Right lobe of liver (tissue), 4 donors: ENCODE data around the gene ITLN1.

Source experiments
- POLR2A ChIP-seq: fragments of 450-650 bp; IDR thresholded peaks from one replicate; pipeline ENCODE4 v1.6.1; 2017; ENCODE audit warnings: antibody characterized with exemption, mild to moderate bottlenecking
- TF ChIP-seq, protein P1 (sequence below), 4 donors: fragments of 200-600 bp in 3 of 4; fragments of 450-650 bp in 1 of 4; IDR thresholded peaks; one replicate each; pipeline versions ENCODE4 v1.5.1 to v1.8.0; 2016 to 2022; ENCODE audit warnings: antibody characterized with exemption in 4 of 4, mild to moderate bottlenecking in 2 of 4
- donor health status: DM: no; HTN: no; CAD: no.
- donor health status: DM: no; HTN: no; CAD: no.
- donor health status: DM: no; HTN: yes; CAD: no.

DNA sequence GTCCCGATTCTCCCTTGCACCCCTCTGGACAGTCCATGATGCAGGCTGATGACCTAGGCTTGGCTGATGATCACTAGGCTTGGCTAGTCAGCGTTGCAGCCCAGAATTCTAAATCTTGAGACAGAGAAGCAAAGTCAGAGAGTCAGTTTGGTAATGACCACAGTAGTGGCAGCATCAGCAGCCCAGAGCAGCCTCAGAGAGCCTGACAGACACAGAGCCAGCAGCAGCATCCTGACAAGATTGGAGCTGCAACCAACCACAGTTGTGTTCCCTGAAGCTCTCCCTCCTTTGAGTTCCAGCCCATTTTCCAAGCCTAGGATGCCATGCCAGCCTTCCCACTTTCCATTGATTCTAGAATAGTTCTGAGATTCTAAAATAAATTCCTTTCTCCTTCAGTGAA lies 16.8 kb upstream of the ITLN1 start:
- TF ChIP-seq, protein P1, sequence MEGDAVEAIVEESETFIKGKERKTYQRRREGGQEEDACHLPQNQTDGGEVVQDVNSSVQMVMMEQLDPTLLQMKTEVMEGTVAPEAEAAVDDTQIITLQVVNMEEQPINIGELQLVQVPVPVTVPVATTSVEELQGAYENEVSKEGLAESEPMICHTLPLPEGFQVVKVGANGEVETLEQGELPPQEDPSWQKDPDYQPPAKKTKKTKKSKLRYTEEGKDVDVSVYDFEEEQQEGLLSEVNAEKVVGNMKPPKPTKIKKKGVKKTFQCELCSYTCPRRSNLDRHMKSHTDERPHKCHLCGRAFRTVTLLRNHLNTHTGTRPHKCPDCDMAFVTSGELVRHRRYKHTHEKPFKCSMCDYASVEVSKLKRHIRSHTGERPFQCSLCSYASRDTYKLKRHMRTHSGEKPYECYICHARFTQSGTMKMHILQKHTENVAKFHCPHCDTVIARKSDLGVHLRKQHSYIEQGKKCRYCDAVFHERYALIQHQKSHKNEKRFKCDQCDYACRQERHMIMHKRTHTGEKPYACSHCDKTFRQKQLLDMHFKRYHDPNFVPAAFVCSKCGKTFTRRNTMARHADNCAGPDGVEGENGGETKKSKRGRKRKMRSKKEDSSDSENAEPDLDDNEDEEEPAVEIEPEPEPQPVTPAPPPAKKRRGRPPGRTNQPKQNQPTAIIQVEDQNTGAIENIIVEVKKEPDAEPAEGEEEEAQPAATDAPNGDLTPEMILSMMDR (IDR thresholded peaks at IDR 0.05): no peak
- no peak for TF ChIP-seq POLR2A
